ENCODE results near the gene TMEM222. TPM values are rescaled to one million over a fixed set of nuclear protein-coding genes. Genes with fewer than 3 reads are reported as not detected.

The TMEM222 gene
- total and polyA plus RNA-seq, 10 of the 15 experiments (the other 5 are each of a cell fraction or from before 2014, with no cell fraction given): 3.8 to 43.5 (median 35.4) TPM

DNA sequence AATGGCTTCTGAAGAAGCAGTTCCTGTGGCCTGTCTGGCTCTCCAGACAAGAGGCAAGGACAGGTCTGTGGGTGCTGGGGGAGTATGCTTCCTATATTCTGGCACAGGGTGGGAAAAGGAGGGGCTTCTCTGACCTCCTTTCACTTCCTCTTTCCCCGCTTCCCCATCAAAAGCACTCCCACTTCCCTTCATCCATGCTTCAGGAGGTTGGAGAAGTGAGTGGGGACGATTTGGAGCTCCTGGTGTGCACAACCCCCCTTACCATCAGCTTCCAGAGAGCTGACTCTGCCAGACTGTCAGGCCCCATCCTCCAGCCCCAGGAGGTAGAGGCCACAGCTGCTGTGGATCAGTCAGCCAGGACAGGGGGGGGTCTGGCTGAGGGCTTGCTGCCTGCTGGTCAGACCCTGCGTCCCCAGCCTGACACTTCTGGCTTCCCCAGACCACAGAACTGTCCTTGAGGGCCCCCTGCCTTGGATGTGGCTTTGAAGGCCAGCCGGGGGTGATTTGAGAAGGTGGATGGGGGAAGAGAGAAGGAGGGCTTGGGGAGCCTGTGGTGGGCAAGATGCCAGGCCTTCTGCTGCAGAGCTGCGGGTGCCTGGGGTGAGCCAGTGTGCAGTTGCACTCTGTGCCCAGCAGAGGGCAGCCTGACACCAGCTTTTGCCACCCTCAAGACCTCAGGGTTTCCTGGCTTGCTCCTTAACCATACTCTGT, 21.5 kb upstream of the TMEM222 start (continued):
- TF ChIP-seq, protein P1, sequence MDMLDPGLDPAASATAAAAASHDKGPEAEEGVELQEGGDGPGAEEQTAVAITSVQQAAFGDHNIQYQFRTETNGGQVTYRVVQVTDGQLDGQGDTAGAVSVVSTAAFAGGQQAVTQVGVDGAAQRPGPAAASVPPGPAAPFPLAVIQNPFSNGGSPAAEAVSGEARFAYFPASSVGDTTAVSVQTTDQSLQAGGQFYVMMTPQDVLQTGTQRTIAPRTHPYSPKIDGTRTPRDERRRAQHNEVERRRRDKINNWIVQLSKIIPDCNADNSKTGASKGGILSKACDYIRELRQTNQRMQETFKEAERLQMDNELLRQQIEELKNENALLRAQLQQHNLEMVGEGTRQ (IDR thresholded peaks at IDR 0.05; ENCODE audit: borderline replicate concordance, low read depth, low read length): no peak
- TF ChIP-seq BHLHE40 (IDR thresholded peaks at IDR 0.05; ENCODE audit: borderline replicate concordance in 1 of 2, low read depth in 2 of 2, low read length in 1 of 2): peak in 1 of 2 experiments; percentile 36; a peak in 1 of 4 replicates
- no peak for TF ChIP-seq ZZZ3 (IDR thresholded peaks at IDR 0.05; ENCODE audit: control insufficient read depth, insufficient read length, low read depth)
- TF ChIP-seq SP1 (IDR thresholded peaks at IDR 0.05; ENCODE audit: low read depth, low read length): no peak
- TF ChIP-seq, protein P2, sequence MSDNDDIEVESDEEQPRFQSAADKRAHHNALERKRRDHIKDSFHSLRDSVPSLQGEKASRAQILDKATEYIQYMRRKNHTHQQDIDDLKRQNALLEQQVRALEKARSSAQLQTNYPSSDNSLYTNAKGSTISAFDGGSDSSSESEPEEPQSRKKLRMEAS (IDR thresholded peaks at IDR 0.05; ENCODE audit: low read depth, low read length): no peak
- TF ChIP-seq EP300 (IDR thresholded peaks at IDR 0.05; ENCODE audit: borderline replicate concordance in 1 of 2, control insufficient read depth in 1 of 2, low read depth in 2 of 2, low read length in 2 of 2): no peak
- no peak for TF ChIP-seq FOXM1 (IDR thresholded peaks at IDR 0.05; ENCODE audit: low read depth, low read length)
- TF ChIP-seq, protein P3, sequence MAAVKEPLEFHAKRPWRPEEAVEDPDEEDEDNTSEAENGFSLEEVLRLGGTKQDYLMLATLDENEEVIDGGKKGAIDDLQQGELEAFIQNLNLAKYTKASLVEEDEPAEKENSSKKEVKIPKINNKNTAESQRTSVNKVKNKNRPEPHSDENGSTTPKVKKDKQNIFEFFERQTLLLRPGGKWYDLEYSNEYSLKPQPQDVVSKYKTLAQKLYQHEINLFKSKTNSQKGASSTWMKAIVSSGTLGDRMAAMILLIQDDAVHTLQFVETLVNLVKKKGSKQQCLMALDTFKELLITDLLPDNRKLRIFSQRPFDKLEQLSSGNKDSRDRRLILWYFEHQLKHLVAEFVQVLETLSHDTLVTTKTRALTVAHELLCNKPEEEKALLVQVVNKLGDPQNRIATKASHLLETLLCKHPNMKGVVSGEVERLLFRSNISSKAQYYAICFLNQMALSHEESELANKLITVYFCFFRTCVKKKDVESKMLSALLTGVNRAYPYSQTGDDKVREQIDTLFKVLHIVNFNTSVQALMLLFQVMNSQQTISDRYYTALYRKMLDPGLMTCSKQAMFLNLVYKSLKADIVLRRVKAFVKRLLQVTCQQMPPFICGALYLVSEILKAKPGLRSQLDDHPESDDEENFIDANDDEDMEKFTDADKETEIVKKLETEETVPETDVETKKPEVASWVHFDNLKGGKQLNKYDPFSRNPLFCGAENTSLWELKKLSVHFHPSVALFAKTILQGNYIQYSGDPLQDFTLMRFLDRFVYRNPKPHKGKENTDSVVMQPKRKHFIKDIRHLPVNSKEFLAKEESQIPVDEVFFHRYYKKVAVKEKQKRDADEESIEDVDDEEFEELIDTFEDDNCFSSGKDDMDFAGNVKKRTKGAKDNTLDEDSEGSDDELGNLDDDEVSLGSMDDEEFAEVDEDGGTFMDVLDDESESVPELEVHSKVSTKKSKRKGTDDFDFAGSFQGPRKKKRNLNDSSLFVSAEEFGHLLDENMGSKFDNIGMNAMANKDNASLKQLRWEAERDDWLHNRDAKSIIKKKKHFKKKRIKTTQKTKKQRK (IDR thresholded peaks at IDR 0.05; ENCODE audit: low read depth, low read length): no peak
- no peak for TF ChIP-seq BCL11A (IDR thresholded peaks at IDR 0.05; ENCODE audit: low read depth, low read length)
- no peak for TF ChIP-seq NR2C1 (IDR thresholded peaks at IDR 0.05)
- TF ChIP-seq, protein P4, sequence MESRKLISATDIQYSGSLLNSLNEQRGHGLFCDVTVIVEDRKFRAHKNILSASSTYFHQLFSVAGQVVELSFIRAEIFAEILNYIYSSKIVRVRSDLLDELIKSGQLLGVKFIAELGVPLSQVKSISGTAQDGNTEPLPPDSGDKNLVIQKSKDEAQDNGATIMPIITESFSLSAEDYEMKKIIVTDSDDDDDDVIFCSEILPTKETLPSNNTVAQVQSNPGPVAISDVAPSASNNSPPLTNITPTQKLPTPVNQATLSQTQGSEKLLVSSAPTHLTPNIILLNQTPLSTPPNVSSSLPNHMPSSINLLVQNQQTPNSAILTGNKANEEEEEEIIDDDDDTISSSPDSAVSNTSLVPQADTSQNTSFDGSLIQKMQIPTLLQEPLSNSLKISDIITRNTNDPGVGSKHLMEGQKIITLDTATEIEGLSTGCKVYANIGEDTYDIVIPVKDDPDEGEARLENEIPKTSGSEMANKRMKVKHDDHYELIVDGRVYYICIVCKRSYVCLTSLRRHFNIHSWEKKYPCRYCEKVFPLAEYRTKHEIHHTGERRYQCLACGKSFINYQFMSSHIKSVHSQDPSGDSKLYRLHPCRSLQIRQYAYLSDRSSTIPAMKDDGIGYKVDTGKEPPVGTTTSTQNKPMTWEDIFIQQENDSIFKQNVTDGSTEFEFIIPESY (IDR thresholded peaks at IDR 0.05): no peak
- TF ChIP-seq SPI1 (IDR thresholded peaks at IDR 0.05; ENCODE audit: borderline replicate concordance, insufficient read depth, low read depth, low read length): peak; percentile 65
- TF ChIP-seq ZSCAN29 (IDR thresholded peaks at IDR 0.05): no peak
- TF ChIP-seq RAD21 (IDR thresholded peaks at IDR 0.05; ENCODE audit: insufficient read depth, low read depth, low read length): peak; percentile 92
- TF ChIP-seq ZNF384 (IDR thresholded peaks at IDR 0.05; ENCODE audit: borderline replicate concordance, low read depth, low read length): no peak
- TF ChIP-seq SMC3 (IDR thresholded peaks at IDR 0.05; ENCODE audit: borderline replicate concordance, low read length): peak; percentile 96
- TF ChIP-seq CBX5 (IDR thresholded peaks at IDR 0.05; ENCODE audit: low read depth): no peak
- TF ChIP-seq, protein P5, sequence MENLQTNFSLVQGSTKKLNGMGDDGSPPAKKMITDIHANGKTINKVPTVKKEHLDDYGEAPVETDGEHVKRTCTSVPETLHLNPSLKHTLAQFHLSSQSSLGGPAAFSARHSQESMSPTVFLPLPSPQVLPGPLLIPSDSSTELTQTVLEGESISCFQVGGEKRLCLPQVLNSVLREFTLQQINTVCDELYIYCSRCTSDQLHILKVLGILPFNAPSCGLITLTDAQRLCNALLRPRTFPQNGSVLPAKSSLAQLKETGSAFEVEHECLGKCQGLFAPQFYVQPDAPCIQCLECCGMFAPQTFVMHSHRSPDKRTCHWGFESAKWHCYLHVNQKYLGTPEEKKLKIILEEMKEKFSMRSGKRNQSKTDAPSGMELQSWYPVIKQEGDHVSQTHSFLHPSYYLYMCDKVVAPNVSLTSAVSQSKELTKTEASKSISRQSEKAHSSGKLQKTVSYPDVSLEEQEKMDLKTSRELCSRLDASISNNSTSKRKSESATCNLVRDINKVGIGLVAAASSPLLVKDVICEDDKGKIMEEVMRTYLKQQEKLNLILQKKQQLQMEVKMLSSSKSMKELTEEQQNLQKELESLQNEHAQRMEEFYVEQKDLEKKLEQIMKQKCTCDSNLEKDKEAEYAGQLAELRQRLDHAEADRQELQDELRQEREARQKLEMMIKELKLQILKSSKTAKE (IDR thresholded peaks at IDR 0.05; ENCODE audit: low read depth, poor library complexity, severe bottlenecking): no peak
- TF ChIP-seq HDAC6 (IDR thresholded peaks at IDR 0.05; ENCODE audit: unreplicated experiment): no peak

Measured in GM12878 (cell line).